ENCODE measurements around the gene MTMR6. TPM values are rescaled to one million over a fixed set of nuclear protein-coding genes. Genes with fewer than 3 reads are reported as not detected.
"Not testable (repeated sequence)": the region's sequence is repeated elsewhere in the genome, so short reads cannot be mapped to it uniquely, and the experiment has no call there.

The MTMR6 gene
- total RNA-seq, 1 donor from 2014 or later: 6.4 TPM

- H3K9me3 ChIP-seq: no peaks in the 10 kb centered on the region
- DNase-seq (ENCODE audit: low spot score in 2 of 2): no peak
- peaks cover 43 to 76% of the 10 kb centered on the region in 2 donors for H3K36me3 ChIP-seq
- no peaks in the 10 kb centered on the region for H3K27me3 ChIP-seq
- no peaks in the 10 kb centered on the region for H3K4me1 ChIP-seq
- H3K4me3 ChIP-seq: no peak overlapping the region
- TF ChIP-seq CTCF (IDR thresholded peaks at IDR 0.05): no peak
- H3K27ac ChIP-seq: no peak overlapping the region
- intact Hi-C loops (cut with DNase I): no loop called here
Measured at GRCh38 chr13:25319771-25320170, 32.5 kb upstream of the MTMR6 start.

- H3K27ac ChIP-seq; DNase-seq (ENCODE audit: low spot score in 2 of 2); H3K27me3 ChIP-seq; H3K9me3 ChIP-seq; H3K4me1 ChIP-seq; intact Hi-C loops (cut with DNase I); H3K4me3 ChIP-seq: not testable (repeated sequence)
- H3K36me3 ChIP-seq: peaks cover 51 to 81% of the 10 kb centered on the region in 2 donors
Measured at GRCh38 chr13:25318946-25319345, 31.7 kb upstream of the MTMR6 start.

GRCh38 chr13:25310891-25311290 is 23.6 kb upstream of the MTMR6 start:
- Histone ChIP-seq H3K36me3 (peaks cover 47 to 62% of the 10 kb centered on the region in 2 donors), H3K4me1 (no peaks in the 10 kb centered on the region)
- intact Hi-C loops (cut with DNase I): no loop called here

GRCh38 chr13:25306671-25307464 is 19.6 kb upstream of the MTMR6 start:
- intact Hi-C loops (cut with DNase I): loop anchor here (10.0 kb wide), 1 partner anchor 1932 kb away; no protein-coding TSS in a partner anchor
- no peaks in the 10 kb centered on the region for H3K9me3 ChIP-seq
- H3K36me3 ChIP-seq: peaks cover 16 to 26% of the 10 kb centered on the region in 2 donors
- DNase-seq (ENCODE audit: low spot score in 2 of 2): no peak
- no peaks in the 10 kb centered on the region for H3K27me3 ChIP-seq
- no peak for TF ChIP-seq CTCF (IDR thresholded peaks at IDR 0.05)
- peaks cover 0 to 8% of the 10 kb centered on the region in 2 donors for H3K4me1 ChIP-seq
- no peak overlapping the region for H3K27ac ChIP-seq
- no peak overlapping the region for H3K4me3 ChIP-seq

More at GRCh38 chr13:25310891-25311290, 23.6 kb upstream of the MTMR6 start:
- Histone ChIP-seq H3K27me3 (no peaks in the 10 kb centered on the region), H3K27ac (no peak overlapping the region), H3K9me3 (no peaks in the 10 kb centered on the region), H3K4me3 (no peak overlapping the region)
- no peak for DNase-seq (ENCODE audit: low spot score in 2 of 2)
- no peak for TF ChIP-seq CTCF (IDR thresholded peaks at IDR 0.05)

GRCh38 chr13:25302121-25302520 is 14.8 kb upstream of the MTMR6 start:
- Histone ChIP-seq H3K36me3 (no peaks in the 10 kb centered on the region), H3K9me3 (no peaks in the 10 kb centered on the region), H3K4me3 (peak overlapping the region; percentile 94), H3K27ac (peak overlapping the region; percentile 91 to 96), H3K4me1 (peaks cover 0 to 11% of the 10 kb centered on the region in 2 donors), H3K27me3 (no peaks in the 10 kb centered on the region)
- intact Hi-C loops (cut with DNase I): loop anchor here (5.0 to 10.0 kb wide), 2 partner anchors 380 to 1927 kb away; a partner anchor contains a TSS
- TF ChIP-seq CTCF (IDR thresholded peaks at IDR 0.05): no peak
- DNase-seq (ENCODE audit: low spot score in 2 of 2): no peak

GRCh38 chr13:25301347-25302113 is 14.2 kb upstream of the MTMR6 start, which contains the start of gene NUP58:
Gene NUP58, plus strand, starts transcription at chr13:25301625. Its CDS starts 149 bp downstream, at chr13:25301774.
- intact Hi-C loops (cut with DNase I): loop anchor here (1.0 to 10.0 kb wide), 3 partner anchors 14 to 1927 kb away; partner anchors contain the start of gene MTMR6
- peak within 1 kb of the TSS; percentile 94 for H3K4me3 ChIP-seq
- peak; percentile 84 to 97 for DNase-seq (ENCODE audit: low spot score in 2 of 2)
- H3K27ac ChIP-seq: peak within 1 kb of the TSS; percentile 91 to 96
- no peak for TF ChIP-seq CTCF (IDR thresholded peaks at IDR 0.05)
- no peaks in the 10 kb centered on the region for H3K27me3 ChIP-seq
- no peaks in the 10 kb centered on the region for H3K9me3 ChIP-seq
- H3K4me1 ChIP-seq: peaks cover 0 to 11% of the 10 kb centered on the region in 2 donors
- H3K36me3 ChIP-seq: no peaks in the 10 kb centered on the region

Measured in ascending aorta (tissue), 2 donors.